ENCODE data around the gene CHMP3.

CHMP3 gene

DNA sequence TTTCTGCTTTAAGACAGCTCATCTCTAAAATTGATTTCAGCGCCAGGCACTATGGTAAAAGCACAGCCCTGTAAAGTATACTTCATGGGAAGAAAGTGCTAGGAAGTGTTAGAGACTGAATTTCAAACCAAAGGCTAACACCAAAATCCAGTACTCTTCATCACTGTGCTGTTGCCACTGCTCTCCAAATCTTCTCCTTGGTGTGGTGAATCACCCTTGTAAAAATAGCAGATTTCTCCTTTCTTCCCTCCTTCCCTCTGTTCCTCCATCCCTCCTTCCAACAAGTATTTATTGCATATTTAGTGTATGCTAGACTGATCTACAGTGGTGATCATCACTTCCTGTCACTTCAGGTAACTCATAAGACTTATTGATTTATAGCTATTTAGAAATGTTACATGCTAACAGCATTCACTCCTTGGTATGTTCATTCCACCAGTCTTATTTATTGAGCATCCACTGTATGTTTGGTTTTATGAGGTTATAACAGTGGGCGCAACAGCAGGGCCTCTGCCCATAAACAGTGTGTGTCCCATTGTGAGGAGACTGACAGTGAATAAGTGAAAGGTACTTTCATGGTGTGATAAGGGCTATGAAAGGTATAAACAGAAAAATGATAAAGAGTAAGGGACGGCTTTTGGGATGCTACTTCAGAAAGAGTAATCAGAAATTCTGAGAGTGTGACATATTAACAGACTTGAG, 102.0 kb downstream of the CHMP3 start:
- no peak for DNase-seq

DNA sequence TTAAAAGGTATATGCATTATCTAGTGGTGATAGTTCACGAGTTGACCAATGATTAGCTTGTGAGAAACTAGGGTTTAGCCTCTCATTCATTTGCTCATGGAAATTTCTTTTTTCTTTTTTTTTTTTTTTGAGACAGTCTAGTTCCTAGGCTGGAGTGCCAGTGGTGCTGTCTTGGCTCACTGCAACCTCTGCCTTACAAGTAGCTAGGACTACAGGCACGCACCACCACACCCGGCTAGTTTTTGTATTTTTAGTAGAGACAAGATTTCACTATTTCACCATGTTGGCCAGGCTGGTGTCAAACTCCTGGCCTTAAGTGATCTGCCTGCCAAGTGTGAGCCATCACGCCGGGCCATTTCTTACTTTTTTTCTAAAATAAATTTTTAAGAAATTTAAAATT, 108.1 kb downstream of the CHMP3 start:
- no peak for DNase-seq

DNA sequence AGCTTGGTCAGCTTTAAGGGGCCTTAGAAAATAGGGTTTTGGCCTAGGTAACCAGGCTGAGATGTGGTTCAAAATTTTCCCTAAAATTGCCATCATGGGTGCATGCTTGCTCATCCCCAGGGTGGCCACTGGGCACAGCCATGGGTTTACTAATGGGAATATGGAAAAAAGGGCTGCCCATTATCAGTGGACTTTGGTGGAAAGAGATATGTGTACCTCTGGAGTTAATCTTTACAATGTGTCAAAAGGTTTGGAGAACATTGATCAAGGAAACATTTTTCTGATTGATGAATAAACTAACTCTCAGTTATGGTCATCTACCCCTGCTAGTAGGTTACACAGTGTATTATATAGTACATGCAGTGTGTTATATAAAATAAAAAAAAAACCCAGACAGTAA, 109.0 kb downstream of the CHMP3 start:
- no peak for DNase-seq

DNA sequence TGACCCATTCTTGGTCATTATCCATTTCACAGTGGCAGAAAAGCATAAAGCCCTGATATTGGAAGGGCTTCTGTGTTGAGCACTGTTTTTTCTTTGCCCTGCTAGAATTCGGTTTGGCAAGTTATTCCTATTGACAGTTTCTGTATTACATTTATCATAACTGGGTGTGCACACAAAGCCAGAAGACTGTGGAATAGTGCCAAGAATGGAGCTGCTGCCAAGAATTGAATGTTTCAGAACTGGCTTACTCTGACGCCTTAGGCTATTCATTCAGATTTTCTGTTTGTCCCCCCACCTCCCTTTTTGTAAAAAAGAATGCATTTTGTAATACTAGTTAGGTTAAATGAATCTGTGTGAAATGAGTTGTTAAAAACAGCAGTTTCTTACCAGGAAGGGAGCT, 109.4 kb downstream of the CHMP3 start:
- peak; percentile 79 to 90 for DNase-seq
